Putamen (tissue), 1 donor: ENCODE data around the gene CACNA1I.

Experiments used
- DNase-seq: peaks from one replicate; pipeline ENCODE4 v3.0.0-alpha.2; 2016; ENCODE audit warnings: low spot score

The CACNA1I gene

DNA sequence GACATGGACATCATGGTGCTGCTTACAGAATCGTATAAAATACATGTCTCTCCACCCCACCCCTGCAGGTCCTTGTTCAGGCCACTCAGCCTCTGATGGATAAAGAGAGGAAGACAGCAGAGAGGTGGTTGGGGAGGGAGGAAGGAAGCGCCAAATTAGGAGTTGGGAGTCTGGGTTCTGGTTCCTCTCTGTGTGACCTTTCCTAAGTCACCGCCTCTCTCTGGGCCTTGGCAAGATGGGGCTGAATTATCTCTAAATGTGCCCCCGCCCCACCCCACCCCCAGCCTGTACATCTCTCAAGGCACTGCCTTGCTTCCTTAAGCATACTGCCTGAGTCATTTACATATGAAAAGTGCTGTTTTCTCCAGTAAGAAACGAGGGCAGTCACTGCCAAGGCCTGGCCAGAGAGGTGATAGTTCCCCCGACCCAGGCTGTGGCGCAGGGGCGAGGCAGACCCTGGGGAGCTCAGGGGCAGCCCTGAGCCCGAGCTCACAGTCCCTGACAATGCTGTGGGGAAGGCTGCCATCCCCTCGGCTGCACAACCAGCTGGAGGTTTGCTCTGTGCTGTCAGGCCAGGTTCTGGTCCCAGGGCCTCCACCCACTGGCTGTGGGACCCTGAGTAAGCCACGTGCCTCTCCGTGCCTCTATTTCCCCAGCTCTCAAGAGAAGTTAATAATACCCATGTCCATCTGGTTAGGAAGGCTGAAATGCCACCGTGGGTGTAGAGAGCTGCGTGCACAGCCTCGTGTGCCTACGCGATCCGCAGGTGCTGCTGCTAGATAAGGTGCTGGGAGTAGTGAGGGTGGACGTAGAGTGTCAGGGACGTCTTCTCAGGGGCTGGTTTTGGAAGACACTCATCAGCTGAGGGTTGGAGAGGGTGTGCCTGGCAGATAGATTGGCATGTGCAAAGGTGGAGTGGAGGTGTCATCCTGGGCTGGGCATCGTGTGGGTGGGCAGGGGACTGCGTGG is 55.3 kb downstream of the CACNA1I start:
- DNase-seq = peak; percentile 71

GRCh38 chr22:39627208-39627607 is 56.7 kb downstream of the CACNA1I start:
- DNase-seq = no peak

DNA sequence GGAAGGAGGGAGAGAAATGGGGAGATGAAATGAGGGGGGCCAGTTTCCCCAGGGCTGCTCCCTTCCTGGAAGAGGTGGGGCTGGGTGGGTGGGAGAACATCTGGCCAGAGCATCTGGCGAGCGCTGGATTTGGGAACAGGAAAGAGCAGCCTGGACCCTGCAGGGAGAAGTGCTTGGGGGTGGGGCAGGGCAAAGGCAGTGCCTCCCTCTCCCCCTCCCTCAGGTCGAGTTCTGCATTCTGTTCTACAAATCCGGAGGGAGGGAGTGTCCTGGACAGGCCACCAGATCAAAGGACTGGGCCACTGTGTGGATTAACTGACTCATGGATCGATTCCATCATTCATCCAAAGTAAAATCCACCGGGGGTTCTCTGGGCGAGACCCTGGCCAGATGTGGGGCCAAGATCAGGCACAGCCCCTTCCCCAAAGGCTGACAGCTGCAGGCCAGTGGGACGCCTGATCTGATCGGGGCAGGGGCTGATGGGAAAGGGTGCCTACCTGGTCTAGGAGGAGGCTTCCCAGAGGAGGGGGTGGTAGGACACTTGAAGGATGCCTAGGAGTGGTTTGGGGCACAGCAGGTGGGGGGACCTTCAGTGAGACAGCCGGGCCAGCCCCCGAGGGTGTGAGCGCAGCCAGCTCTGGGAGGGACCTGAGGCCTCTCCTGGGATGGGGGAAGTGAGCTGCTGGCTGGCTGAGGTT is 57.5 kb downstream of the CACNA1I start:
- no peak for DNase-seq

GRCh38 chr22:39628563-39629080 is 58.1 kb downstream of the CACNA1I start:
- DNase-seq = no peak

GRCh38 chr22:39629851-39630250 is 59.3 kb downstream of the CACNA1I start:
- no peak for DNase-seq

- DNase-seq = peak; percentile 34
Observed at GRCh38 chr22:39630721-39631120, 60.2 kb downstream of the CACNA1I start.

- DNase-seq = no peak
Observed at GRCh38 chr22:39631381-39632286, 61.1 kb downstream of the CACNA1I start.

DNA sequence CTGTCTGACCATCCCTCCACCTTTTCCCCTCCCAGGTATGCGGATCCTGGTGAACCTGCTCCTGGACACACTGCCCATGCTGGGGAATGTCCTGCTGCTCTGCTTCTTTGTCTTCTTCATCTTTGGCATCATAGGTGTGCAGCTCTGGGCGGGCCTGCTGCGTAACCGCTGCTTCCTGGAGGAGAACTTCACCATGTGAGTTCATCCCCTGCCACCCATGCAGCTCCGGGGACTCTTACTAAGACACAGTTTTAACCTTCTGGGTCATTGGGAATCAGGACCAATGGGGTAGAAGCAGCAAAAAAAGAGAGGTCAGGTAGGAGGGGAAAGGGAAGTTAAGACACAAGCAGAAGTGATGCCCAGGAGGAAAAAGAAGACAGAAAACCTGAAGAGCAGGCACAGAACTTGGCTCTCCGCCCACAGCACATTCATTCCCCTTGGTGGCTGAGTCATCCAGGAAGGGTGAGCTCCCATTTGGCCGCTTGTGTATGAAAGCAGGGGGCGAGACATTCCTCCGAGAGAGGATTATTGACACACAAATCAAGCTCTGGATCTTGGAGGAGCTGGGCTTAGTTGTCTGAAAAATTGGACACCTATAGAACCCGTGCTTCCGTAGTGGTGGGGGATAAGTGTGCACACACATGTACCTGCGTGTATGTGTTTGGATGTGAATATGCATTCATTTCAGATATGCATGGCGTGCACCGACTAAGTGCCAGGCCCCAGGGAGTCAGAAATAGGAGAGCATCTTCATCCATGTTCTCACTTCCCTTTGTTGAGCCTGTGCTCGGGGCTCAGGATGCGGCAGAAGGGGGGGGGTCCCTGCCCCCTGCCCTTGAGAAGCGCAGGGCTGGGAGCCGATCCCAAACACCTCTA is 64.2 kb downstream of the CACNA1I start:
- DNase-seq = peak; percentile 52

DNA sequence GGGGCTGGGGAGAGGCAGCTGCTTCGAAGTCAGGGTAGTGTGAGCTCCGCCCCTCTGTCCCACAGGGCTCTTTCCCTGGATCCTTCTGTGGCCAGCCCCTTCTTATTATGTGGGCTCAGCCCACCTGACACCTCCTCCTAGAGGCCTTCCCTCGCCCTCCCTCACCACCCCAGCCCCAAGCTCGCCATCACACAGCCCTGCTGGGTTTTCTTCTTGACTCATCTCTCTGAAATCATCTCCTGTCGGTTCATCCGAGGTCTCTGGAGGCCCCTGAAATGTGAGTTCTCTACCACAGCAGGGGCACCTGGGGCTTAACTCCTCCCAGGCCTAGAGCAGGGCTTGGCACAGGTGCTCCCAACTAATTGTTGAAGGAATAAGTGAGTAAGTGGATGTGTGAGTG is 65.2 kb downstream of the CACNA1I start:
- DNase-seq = no peak

GRCh38 chr22:39638958-39639357 is 68.4 kb downstream of the CACNA1I start:
- DNase-seq = no peak

GRCh38 chr22:39641660-39642310 is 71.2 kb downstream of the CACNA1I start:
- no peak for DNase-seq

GRCh38 chr22:39643311-39644083 is 72.9 kb downstream of the CACNA1I start:
- DNase-seq = no peak

DNA sequence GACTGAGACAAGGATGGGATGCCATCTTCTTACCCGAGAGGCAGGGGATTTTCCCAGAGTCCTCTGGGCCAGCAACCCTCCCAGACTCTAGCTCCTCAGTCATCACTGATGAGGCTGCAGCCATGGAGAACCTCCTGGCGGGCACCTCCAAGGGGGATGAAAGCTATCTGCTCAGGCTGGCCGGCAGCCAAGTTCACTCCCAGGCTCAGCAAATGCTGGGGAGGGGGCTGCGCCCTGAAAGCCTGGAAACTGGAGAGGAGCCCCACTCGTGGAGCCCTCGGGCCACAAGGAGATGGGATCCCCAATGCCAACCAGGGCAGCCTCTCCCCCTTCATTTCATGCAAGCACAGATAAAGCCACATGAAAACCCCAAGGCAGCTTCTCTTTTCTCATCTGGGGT is 75.0 kb downstream of the CACNA1I start:
- no peak for DNase-seq

- DNase-seq = no peak
Observed at GRCh38 chr22:39646398-39647063, 76.0 kb downstream of the CACNA1I start.

GRCh38 chr22:39647836-39648629 is 77.5 kb downstream of the CACNA1I start:
- DNase-seq = no peak

- DNase-seq = no peak
Observed at GRCh38 chr22:39648630-39648950, 78.0 kb downstream of the CACNA1I start.

GRCh38 chr22:39649500-39650089 is 79.0 kb downstream of the CACNA1I start:
- no peak for DNase-seq
